PC-9 (cell line): Measurements from ENCODE around the gene DNAJC15. TPM values are rescaled to one million over a fixed set of nuclear protein-coding genes. Genes with fewer than 3 reads are reported as not detected.

ENCODE experiments used
- BruUV-seq: library from RNA; stranded (reverse); fragments of 400-500 nt; replicated peaks from 2 replicates; lab custom pipeline; 2021; lab: Mats Ljungman, UMichigan
- CTCF ChIA-PET: fragments of 300-600 bp; sonication (Branson Sonifier 250); formaldehyde crosslinking; loops from one replicate; lab custom pipeline; 2022; ENCODE audit warnings: antibody characterized with exemption; lab: Charles Lee
- POLR2A ChIA-PET: fragments of 300-600 bp; sonication (Branson Sonifier 250); formaldehyde crosslinking; loops from one replicate; lab custom pipeline; 2022; ENCODE audit warnings: antibody characterized with exemption; ENCODE audit not compliant: unreplicated experiment; lab: Charles Lee
- DNase-seq, 2 experiments: peaks; one replicate each; pipeline versions ENCODE4 v3.0.0 to v3.0.0-alpha.2; 2015 to 2022; ENCODE audit warnings: mixed read lengths in 1 of 2
- H2AFZ ChIP-seq: fragments of 200-600 bp; sonication (generic); 2 replicates; pipeline ENCODE4 v1.8.1; 2017; ENCODE audit warnings: antibody characterized with exemption
- H3F3A ChIP-seq: fragments of 200-600 bp; sonication (generic); 2 replicates; pipeline ENCODE4 v1.8.1; 2017; ENCODE audit warnings: antibody characterized with exemption, mild to moderate bottlenecking, low read depth; ENCODE audit not compliant: insufficient read depth
- H3K27ac ChIP-seq: fragments of 200-600 bp; sonication (generic); 2 replicates; pipeline ENCODE4 v1.6.1; 2016; ENCODE audit warnings: mixed run types
- H3K27me3 ChIP-seq: fragments of 200-600 bp; sonication (generic); 2 replicates; pipeline ENCODE4 v1.6.1; 2016; ENCODE audit warnings: low read depth, mixed run types; ENCODE audit not compliant: insufficient read depth
- H3K36me3 ChIP-seq: fragments of 200-600 bp; sonication (generic); 2 replicates; pipeline ENCODE4 v1.6.1; 2016; ENCODE audit warnings: low read depth, mixed run types
- H3K4me1 ChIP-seq: fragments of 200-600 bp; sonication (generic); replicated peaks from 2 replicates; pipeline ENCODE4 v1.6.1; 2016; ENCODE audit warnings: mixed run types; ENCODE audit not compliant: insufficient read depth
- H3K4me2 ChIP-seq: fragments of 200-600 bp; sonication (generic); 2 replicates; pipeline ENCODE4 v1.6.1; 2017; ENCODE audit warnings: mixed run types
- H3K4me3 ChIP-seq: fragments of 200-600 bp; sonication (generic); 2 replicates; pipeline ENCODE4 v1.6.1; 2016; ENCODE audit warnings: mixed run types
- H3K79me2 ChIP-seq: fragments of 200-600 bp; sonication (generic); 2 replicates; pipeline ENCODE4 v1.6.1; 2017; ENCODE audit warnings: low read depth, mixed run types
- H3K9me2 ChIP-seq: fragments of 200-600 bp; sonication (generic); 2 replicates; pipeline ENCODE4 v1.8.1; 2017; ENCODE audit warnings: mild to moderate bottlenecking; ENCODE audit not compliant: insufficient read depth
- H3K9me3 ChIP-seq: fragments of 200-600 bp; sonication (generic); 2 replicates; pipeline ENCODE4 v1.8.1; 2016; ENCODE audit warnings: low read depth; ENCODE audit not compliant: insufficient read depth
- H4K20me1 ChIP-seq: fragments of 200-600 bp; sonication (generic); 2 replicates; pipeline ENCODE4 v1.8.1; 2017; ENCODE audit not compliant: insufficient read depth
- EZH2 ChIP-seq: fragments of 200-600 bp; sonication (generic); IDR thresholded peaks from 2 replicates; pipeline ENCODE4 v1.8.0; 2017; ENCODE audit warnings: antibody characterized with exemption, low read depth
- intact Hi-C: fragments of 100-400 bp; cut with micrococcal nuclease; formaldehyde crosslinking; loops from one replicate; pipeline ENCODE4 v1.10.0; 2022; ENCODE audit not compliant: unreplicated experiment
- total RNA-seq: library from RNA; stranded (reverse); gene quantifications from 2 replicates; pipeline ENCODE4 v1.2.3, GENCODE V29; 2021
- TF ChIP-seq, protein P1 (sequence below): fragments of 200-600 bp; sonication (generic); conservative IDR thresholded peaks from 2 replicates; pipeline ENCODE4 v1.6.1; 2017; ENCODE audit warnings: mixed run types, antibody characterized with exemption, mild to moderate bottlenecking, moderate library complexity

The DNAJC15 gene
- total RNA-seq, 1 experiment from 2014 or later, result 14.8 TPM

DNA sequence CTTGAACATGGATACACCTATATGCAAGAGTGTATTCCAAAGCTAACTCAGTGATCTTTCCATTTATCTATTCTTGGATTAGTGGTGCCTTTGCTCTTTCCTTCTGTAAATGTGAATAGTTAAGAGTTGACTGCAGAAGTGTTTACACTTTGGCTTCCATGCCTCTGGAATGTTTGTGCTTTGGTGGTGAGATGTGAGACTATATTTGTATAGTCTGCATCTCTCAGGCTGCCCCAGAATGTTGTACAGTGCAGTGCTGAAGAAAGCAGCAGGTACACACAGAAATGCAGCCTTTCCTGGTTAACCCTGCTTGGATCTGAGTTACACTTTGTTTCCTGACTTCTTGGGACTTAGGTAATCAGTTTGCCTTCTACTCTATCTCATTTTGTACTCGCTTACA, 90.2 kb downstream of the DNAJC15 start:
- H3K4me3 ChIP-seq, result no peak overlapping the region

DNA sequence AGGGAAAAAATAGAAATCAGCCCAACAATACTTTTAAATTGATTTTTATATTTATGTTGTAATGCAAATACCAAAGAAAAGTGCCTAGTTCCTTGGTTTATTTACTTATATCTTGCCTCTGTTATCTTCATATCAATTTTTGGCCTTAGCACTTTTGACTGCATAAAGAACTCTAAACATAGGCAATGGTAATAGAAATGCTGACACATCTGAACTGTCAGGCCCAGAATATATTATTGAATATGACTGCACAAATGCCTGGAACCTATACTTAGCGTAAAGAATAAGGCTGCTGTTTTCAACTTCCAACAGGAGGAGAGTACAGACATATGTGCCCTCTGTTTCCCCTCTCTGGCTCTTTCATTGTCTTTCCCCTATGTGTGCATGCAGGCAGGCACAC, 91.1 kb downstream of the DNAJC15 start:
- CTCF ChIA-PET, result no interaction called here
- no peak overlapping the region for H3K4me3 ChIP-seq
- POLR2A ChIA-PET, result no interaction called here
- TF ChIP-seq EZH2, result no peak
- TF ChIP-seq, protein P1, sequence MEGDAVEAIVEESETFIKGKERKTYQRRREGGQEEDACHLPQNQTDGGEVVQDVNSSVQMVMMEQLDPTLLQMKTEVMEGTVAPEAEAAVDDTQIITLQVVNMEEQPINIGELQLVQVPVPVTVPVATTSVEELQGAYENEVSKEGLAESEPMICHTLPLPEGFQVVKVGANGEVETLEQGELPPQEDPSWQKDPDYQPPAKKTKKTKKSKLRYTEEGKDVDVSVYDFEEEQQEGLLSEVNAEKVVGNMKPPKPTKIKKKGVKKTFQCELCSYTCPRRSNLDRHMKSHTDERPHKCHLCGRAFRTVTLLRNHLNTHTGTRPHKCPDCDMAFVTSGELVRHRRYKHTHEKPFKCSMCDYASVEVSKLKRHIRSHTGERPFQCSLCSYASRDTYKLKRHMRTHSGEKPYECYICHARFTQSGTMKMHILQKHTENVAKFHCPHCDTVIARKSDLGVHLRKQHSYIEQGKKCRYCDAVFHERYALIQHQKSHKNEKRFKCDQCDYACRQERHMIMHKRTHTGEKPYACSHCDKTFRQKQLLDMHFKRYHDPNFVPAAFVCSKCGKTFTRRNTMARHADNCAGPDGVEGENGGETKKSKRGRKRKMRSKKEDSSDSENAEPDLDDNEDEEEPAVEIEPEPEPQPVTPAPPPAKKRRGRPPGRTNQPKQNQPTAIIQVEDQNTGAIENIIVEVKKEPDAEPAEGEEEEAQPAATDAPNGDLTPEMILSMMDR, result no peak
- DNase-seq, result no peak
- H3F3A ChIP-seq, result no peaks in the 10 kb centered on the region
- no peaks in the 10 kb centered on the region for H3K36me3 ChIP-seq
- no peaks in the 10 kb centered on the region for H4K20me1 ChIP-seq
- no peaks in the 10 kb centered on the region for H3K79me2 ChIP-seq
- no peak overlapping the region for H2AFZ ChIP-seq
- no peak overlapping the region for H3K4me2 ChIP-seq
- H3K27me3 ChIP-seq, result no peaks in the 10 kb centered on the region
- no TSS peak for BruUV-seq
- no peaks in the 10 kb centered on the region for H3K9me3 ChIP-seq
- H3K4me1 ChIP-seq, result no peaks in the 10 kb centered on the region
- no peaks in the 10 kb centered on the region for H3K9me2 ChIP-seq
- H3K27ac ChIP-seq, result no peak overlapping the region
- intact Hi-C loops, result no loop called here

More for the DNA sequence above, 90.2 kb downstream of the DNAJC15 start:
- intact Hi-C loops, result no loop called here
- no peak overlapping the region for H3K27ac ChIP-seq
- no peak overlapping the region for H2AFZ ChIP-seq
- no peak for DNase-seq
- CTCF ChIA-PET, result no interaction called here
- no peaks in the 10 kb centered on the region for H3K79me2 ChIP-seq
- POLR2A ChIA-PET, result no interaction called here
- H3F3A ChIP-seq, result no peaks in the 10 kb centered on the region
- no peaks in the 10 kb centered on the region for H3K27me3 ChIP-seq
- TF ChIP-seq, protein P1, result no peak
- TF ChIP-seq EZH2, result no peak
- no peaks in the 10 kb centered on the region for H3K9me3 ChIP-seq
- H4K20me1 ChIP-seq, result no peaks in the 10 kb centered on the region
- no peaks in the 10 kb centered on the region for H3K36me3 ChIP-seq
- no TSS peak for BruUV-seq
- H3K4me1 ChIP-seq, result no peaks in the 10 kb centered on the region
- H3K4me2 ChIP-seq, result no peak overlapping the region
- H3K9me2 ChIP-seq, result no peaks in the 10 kb centered on the region

DNA sequence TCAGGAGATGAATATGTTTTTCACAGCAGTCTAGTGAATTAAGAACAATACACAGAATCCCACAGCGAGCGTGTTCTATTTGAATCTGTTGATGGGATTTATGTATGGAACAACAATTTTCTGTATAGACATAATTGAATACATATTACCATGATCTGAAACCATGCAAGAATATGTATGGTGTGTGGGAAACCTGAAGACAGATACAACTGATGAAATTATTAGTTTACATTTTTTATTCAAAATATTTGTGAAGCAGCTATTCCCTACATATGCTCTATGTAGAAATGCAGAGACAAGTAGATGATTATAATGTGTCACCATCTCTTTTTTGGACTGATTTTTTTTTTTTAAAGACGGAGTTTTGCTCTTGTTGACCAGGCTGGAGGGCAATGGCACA, 91.8 kb downstream of the DNAJC15 start:
- TF ChIP-seq, protein P1, result no peak
- CTCF ChIA-PET, result no interaction called here
- Histone ChIP-seq H3K4me2 (no peak overlapping the region), H3K79me2 (no peaks in the 10 kb centered on the region), H3K9me3 (no peaks in the 10 kb centered on the region), H3K27me3 (no peaks in the 10 kb centered on the region), H3K27ac (no peak overlapping the region), H3K4me3 (no peak overlapping the region), H4K20me1 (no peaks in the 10 kb centered on the region), H3K36me3 (no peaks in the 10 kb centered on the region), H2AFZ (no peak overlapping the region), H3K4me1 (no peaks in the 10 kb centered on the region), H3F3A (no peaks in the 10 kb centered on the region), H3K9me2 (no peaks in the 10 kb centered on the region)
- intact Hi-C loops, result no loop called here
- no peak for DNase-seq
- BruUV-seq, result no TSS peak
- POLR2A ChIA-PET, result no interaction called here
